ENCODE results near the gene RHOJ. TPM values are rescaled to one million over a fixed set of nuclear protein-coding genes. Genes with fewer than 3 reads are reported as not detected.

Gene RHOJ
- total and polyA plus RNA-seq, 2 of the 4 experiments (the other 2 are of a cell fraction): 9.5 to 33.9 TPM

DNA sequence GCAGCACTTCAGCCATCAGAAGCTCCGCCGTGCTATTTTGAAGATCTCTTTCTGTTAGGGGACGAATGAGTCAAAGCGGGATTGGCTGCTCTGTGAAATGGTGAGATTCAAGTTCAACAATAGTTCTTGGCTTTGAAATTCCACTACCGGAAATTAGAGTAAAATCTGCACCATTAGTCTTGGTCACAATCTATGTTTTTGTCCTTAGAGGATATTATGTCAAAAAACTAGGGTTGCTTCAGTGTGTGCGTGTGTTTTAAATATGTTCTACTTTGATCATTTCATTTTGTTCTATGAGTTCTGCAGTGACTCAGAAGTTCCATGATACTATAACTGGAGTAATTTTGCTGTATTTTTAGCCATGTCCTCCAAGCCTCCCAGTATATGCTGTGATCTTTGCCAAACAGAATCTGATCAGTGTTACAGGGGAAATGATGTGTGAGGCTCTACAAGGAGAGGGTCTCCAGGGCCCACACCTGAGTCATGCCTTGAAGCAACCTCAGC, 91.9 kb downstream of the RHOJ start:
- Histone ChIP-seq H3K4me2 (ENCODE audit: low read depth, low read length) (no peak overlapping the region), H4K5ac (ENCODE audit: low read depth, low read length) (no peak overlapping the region), H3K4ac (ENCODE audit: low read depth, low read length) (no peak overlapping the region), H3K9me3 (ENCODE audit: control insufficient read depth, insufficient read depth, low read length) (no peaks in the 10 kb centered on the region), H2AK9ac (replicated peaks; ENCODE audit: low read depth, low read length, poor library complexity) (no peak overlapping the region), H4K8ac (ENCODE audit: low read depth in 2 of 2, low read length in 2 of 2) (no peak overlapping the region), H3K56ac (ENCODE audit: extremely low read depth, insufficient read depth, low read length) (no peak overlapping the region), H2BK15ac (ENCODE audit: low read depth, low read length) (no peak overlapping the region), H3K79me1 (ENCODE audit: low read depth in 1 of 2, low read length in 2 of 2) (no peaks in the 10 kb centered on the region), H4K20me1 (ENCODE audit: insufficient read depth, low read length) (no peaks in the 10 kb centered on the region), H3K18ac (ENCODE audit: low read depth, low read length) (no peak overlapping the region), H4K91ac (ENCODE audit: insufficient read depth, low read depth, low read length) (no peak overlapping the region), H3K36me3 (ENCODE audit: control insufficient read depth, insufficient read depth, low read length) (peaks cover under 1% of the 10 kb centered on the region; the same call in 1 of the 2 replicates), H2BK120ac (ENCODE audit: low read depth, low read length) (no peak overlapping the region), H2AK5ac (ENCODE audit: low read depth, low read length) (no peak overlapping the region), H3K27ac (ENCODE audit: insufficient read depth, low read length) (no peak overlapping the region), H2BK20ac (ENCODE audit: low read depth, low read length) (no peak overlapping the region), H3K9ac (ENCODE audit: low read depth, low read length) (no peak overlapping the region), H2BK5ac (ENCODE audit: low read depth, low read length, poor library complexity, severe bottlenecking) (no peak overlapping the region), H2AFZ (replicated peaks; ENCODE audit: low read length, poor library complexity) (no peak overlapping the region), H3K14ac (replicated peaks; ENCODE audit: low read depth, low read length) (no peak overlapping the region), H3K4me1 (ENCODE audit: control insufficient read depth, insufficient read depth, low read length) (no peaks in the 10 kb centered on the region), H3K27me3 (ENCODE audit: control insufficient read depth, insufficient read depth, low read length) (no peaks in the 10 kb centered on the region), H3K4me3 (ENCODE audit: insufficient read depth, low read depth, low read length) (no peak overlapping the region), H3K9me1 (ENCODE audit: insufficient read depth, low read length) (no peaks in the 10 kb centered on the region), H3K23ac (ENCODE audit: low read depth, low read length) (no peak overlapping the region)
- ATAC-seq (ENCODE audit: low read depth) (no peak), DNase-seq (peak; percentile 5)
- POLR2A ChIA-PET (ENCODE audit: unreplicated experiment): no interaction called here
- BruUV-seq (replicated peaks): no TSS peak
- intact Hi-C loops (cut with micrococcal nuclease) (no loop called here), in situ Hi-C loops (cut with MboI; ENCODE audit: low sequenced_read_pairs) (no loop called here), dilution Hi-C loops (cut with HindIII; ENCODE audit: low sequenced_read_pairs, unreplicated experiment) (no loop called here)
- no CpG with 5 or more reads among the region's 6 CpGs for WGBS, 2 experiments (ENCODE audit: extremely low coverage in 2 of 2, insufficient read length in 1 of 2)
- CTCF ChIA-PET: no interaction called here
- no peak for TF ChIP-seq SMC3 (IDR thresholded peaks at IDR 0.05; ENCODE audit: low read depth, low read length)
- TF ChIP-seq, protein P1, sequence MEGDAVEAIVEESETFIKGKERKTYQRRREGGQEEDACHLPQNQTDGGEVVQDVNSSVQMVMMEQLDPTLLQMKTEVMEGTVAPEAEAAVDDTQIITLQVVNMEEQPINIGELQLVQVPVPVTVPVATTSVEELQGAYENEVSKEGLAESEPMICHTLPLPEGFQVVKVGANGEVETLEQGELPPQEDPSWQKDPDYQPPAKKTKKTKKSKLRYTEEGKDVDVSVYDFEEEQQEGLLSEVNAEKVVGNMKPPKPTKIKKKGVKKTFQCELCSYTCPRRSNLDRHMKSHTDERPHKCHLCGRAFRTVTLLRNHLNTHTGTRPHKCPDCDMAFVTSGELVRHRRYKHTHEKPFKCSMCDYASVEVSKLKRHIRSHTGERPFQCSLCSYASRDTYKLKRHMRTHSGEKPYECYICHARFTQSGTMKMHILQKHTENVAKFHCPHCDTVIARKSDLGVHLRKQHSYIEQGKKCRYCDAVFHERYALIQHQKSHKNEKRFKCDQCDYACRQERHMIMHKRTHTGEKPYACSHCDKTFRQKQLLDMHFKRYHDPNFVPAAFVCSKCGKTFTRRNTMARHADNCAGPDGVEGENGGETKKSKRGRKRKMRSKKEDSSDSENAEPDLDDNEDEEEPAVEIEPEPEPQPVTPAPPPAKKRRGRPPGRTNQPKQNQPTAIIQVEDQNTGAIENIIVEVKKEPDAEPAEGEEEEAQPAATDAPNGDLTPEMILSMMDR (conservative IDR thresholded peaks at IDR 0.05; ENCODE audit: low read depth, low read length): no peak
- no peak for TF ChIP-seq MAFK (IDR thresholded peaks at IDR 0.05; ENCODE audit: low read depth, low read length)
- no peak for TF ChIP-seq RFX5 (IDR thresholded peaks at IDR 0.05; ENCODE audit: low read depth, low read length)
- no peak for TF ChIP-seq CEBPB (IDR thresholded peaks at IDR 0.05; ENCODE audit: low read depth, low read length)

Data from IMR-90 (cell line).